NB4 (cell line): ENCODE measurements around the gene SMURF2.

Source experiments
- DNase-seq: peaks from one replicate; pipeline ENCODE4 v3.0.0; 2010; ENCODE audit warnings: low read depth
- H3K4me3 ChIP-seq: one replicate; pipeline ENCODE4 v1.5.1; 2011; ENCODE audit warnings: mild to moderate bottlenecking, low read depth, low read length, moderate library complexity
- MYC ChIP-seq: IDR thresholded peaks from 2 replicates; pipeline ENCODE4 v1.6.1; 2011; ENCODE audit warnings: low read depth, low read length
- POLR2A ChIP-seq: IDR thresholded peaks from 2 replicates; pipeline ENCODE4 v1.6.1; 2011; ENCODE audit warnings: mild to moderate bottlenecking; ENCODE audit not compliant: insufficient read length; ENCODE audit errors: extremely low read depth
- TF ChIP-seq, protein P1 (sequence below): IDR thresholded peaks from one replicate; pipeline ENCODE4 v1.5.1; 2012; ENCODE audit warnings: low read depth, low read length
- TF ChIP-seq, protein P2 (sequence below): IDR thresholded peaks from 2 replicates; pipeline ENCODE4 v1.6.1; 2011; ENCODE audit warnings: low read depth, low read length

SMURF2 gene

DNA sequence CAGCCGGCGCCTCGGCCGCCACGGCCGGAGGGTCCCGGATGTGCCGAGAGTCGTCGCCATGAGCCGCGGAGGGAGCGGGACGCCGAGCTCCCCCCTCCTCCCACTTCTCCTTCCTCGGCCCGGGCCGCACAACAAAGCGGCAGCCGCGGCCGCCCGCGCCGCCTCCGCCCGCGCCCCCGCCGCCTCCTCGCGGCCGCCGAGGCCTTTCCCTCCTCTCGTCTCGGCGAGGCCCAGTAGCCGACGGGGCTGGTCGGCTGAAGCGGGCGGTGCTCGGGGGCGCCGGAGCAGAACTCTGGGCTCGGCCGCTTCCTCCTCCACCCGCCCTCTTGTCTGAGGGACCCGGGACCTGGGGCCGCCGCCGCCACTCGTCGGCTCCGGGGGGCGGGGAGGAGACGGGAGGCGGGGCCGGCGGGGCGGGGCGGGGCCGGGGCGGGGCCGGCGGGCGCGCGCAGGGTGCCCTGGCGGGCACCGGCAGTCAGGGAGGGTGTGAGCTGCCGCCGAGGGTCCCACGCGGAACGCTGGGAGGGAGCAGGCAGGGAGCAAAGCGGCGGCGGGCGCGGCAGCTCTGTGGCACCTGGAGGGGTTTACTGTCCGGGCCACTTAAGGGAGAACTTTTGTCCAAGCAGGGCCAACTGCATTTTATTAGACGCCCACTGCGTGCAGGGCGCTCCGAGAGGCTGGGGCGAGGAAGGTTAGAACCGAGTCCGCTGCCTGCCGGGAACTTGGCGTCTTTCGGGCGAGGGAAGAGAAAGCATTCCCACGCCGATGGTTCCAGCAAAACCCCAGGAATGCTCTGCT, at the start of gene SMURF2:
SMURF2 (minus strand) TSS at position 332 of the 798 bp plus-strand sequence. CDS start 427 bp downstream, outside the sequence.
- peak; percentile 83 for DNase-seq
- no peak for TF ChIP-seq MYC
- peak; percentile 79 for TF ChIP-seq POLR2A
- TF ChIP-seq, protein P1, sequence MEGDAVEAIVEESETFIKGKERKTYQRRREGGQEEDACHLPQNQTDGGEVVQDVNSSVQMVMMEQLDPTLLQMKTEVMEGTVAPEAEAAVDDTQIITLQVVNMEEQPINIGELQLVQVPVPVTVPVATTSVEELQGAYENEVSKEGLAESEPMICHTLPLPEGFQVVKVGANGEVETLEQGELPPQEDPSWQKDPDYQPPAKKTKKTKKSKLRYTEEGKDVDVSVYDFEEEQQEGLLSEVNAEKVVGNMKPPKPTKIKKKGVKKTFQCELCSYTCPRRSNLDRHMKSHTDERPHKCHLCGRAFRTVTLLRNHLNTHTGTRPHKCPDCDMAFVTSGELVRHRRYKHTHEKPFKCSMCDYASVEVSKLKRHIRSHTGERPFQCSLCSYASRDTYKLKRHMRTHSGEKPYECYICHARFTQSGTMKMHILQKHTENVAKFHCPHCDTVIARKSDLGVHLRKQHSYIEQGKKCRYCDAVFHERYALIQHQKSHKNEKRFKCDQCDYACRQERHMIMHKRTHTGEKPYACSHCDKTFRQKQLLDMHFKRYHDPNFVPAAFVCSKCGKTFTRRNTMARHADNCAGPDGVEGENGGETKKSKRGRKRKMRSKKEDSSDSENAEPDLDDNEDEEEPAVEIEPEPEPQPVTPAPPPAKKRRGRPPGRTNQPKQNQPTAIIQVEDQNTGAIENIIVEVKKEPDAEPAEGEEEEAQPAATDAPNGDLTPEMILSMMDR: no peak
- H3K4me3 ChIP-seq: peak within 1 kb of the TSS; percentile 77

DNA sequence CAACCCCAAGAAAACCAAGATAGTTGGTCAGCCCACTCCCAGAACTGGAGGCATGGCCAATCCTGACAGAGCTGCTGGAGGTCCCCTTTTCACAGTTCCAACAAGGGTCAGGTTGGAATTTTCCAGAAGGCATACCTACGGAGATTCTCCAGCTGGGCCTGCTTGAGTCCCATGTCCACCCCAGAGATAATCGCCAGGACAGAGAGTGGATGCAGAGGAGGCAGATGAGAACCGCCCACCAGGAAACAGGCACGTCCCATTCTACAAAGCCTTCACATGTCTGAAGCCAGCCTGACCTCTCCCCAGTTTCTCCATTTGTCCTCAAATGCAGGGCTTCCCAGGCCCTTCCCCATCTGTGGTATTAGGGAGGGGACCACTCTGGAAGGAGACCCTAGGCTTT, 47.4 kb upstream of the SMURF2 start:
- no peak for DNase-seq
- TF ChIP-seq POLR2A (no peak), MYC (no peak)
- TF ChIP-seq, protein P2, sequence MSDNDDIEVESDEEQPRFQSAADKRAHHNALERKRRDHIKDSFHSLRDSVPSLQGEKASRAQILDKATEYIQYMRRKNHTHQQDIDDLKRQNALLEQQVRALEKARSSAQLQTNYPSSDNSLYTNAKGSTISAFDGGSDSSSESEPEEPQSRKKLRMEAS: no peak
- TF ChIP-seq, protein P1: no peak
- H3K4me3 ChIP-seq: no peak overlapping the region

GRCh38 chr17:64707050-64707591, 45.0 kb upstream of the SMURF2 start:
- TF ChIP-seq MYC: no peak
- no peak for TF ChIP-seq POLR2A
- TF ChIP-seq, protein P2: no peak
- TF ChIP-seq, protein P1: no peak

DNA sequence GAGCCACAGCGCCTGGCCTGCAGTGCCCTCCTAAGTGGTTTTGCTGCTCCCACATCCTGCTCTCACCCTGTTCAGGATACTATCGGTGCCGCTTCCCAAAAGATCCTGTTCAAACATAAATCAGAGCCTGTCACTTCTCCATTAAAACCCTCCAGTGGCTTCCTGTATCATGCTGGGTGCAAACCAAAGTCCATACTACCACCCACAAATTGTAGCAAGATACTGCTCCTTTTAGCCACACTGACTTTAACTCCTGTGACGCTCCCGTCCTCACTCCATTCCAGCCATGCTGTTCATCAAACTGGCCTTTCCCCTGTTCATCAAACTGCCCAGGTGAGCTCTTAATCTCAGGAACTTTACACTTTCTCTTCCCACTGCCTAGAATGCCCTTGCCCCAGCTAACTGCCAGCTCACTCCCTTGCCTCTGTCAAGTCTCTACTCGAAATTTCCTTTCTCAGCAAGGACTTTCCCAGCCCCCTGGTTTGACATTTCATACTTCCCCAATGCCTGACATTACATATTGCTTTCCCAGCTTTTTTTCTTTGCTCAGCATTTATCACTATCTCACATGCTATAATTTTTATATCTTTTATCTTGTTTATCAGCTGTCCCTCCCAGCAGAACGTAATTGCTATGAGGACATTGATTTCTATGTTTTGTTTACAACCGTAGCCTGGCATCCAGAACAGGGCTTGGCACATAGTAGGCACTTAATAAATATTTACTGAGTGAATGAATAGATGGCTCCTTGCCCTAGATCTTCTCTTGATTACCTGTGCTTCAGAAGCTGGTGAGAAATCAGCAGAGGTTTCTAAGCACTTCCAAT, 44.3 kb upstream of the SMURF2 start:
- no peak for DNase-seq
- TF ChIP-seq, protein P2: no peak
- TF ChIP-seq MYC (no peak), POLR2A (no peak)
- TF ChIP-seq, protein P1: no peak
- no peak overlapping the region for H3K4me3 ChIP-seq

More at GRCh38 chr17:64707050-64707591, 45.0 kb upstream of the SMURF2 start:
- H3K4me3 ChIP-seq: no peak overlapping the region
- peak; percentile 43 for DNase-seq

DNA sequence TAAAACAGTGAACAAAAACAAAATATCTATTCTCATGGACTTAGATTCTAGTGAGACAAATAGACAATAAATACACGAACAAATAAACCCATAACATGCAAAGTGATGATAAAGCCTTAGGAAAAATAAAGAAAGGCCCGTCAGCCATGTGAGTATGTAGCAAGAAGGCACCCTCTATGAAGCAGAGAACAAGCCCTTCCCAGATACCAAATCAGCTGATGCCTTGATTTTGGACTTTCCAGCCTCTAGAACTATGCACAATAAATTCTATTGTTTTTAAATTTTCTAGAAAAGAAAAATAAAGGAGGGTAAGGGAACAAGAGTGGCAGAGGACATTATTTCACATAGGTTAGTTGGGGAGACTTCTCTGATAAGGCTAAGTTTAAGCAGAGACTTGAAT, 40.7 kb upstream of the SMURF2 start:
- H3K4me3 ChIP-seq: no peak overlapping the region
- TF ChIP-seq, protein P1: no peak
- no peak for TF ChIP-seq POLR2A
- no peak for TF ChIP-seq MYC
- TF ChIP-seq, protein P2: no peak
- no peak for DNase-seq
